ENCODE measurements around the gene LAMA2.

Gene LAMA2

DNA sequence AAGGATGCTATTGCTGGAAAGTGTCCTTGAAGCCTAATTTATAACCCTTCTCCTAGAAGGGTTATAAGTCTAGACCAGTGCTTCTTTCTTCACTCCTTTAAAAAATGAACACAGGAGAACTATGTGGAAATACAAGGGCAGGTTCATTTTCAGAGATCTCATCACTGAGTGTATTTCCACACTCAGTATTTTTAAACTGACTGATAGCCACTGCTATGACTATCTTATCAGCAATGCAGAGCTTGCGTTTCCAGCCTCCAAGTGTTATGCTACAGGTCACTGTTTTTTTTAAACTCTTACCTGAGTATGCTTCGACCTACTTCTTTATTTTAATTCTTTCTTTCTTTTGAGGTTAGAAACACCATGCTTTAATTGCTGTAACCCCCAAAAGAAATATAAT, 508.0 kb downstream of the LAMA2 start:
- Histone ChIP-seq H4K20me1 (ENCODE audit: insufficient read depth, low read length, poor library complexity, severe bottlenecking) (no peaks in the 10 kb centered on the region), H3F3A (ENCODE audit: low read depth) (no peaks in the 10 kb centered on the region), H3K9me2 (replicated peaks; ENCODE audit: low read depth, low read length) (no peaks in the 10 kb centered on the region), H3K36me3 (ENCODE audit: insufficient read depth, low read length) (no peaks in the 10 kb centered on the region), H2AFZ (ENCODE audit: low read length) (no peak overlapping the region), H3K9ac (ENCODE audit: low read depth, low read length, poor library complexity, severe bottlenecking) (no peak overlapping the region), H3K79me2 (ENCODE audit: insufficient read depth, low read length) (no peaks in the 10 kb centered on the region), H3K27me3 (ENCODE audit: insufficient read depth, low read length, poor library complexity, severe bottlenecking) (no peaks in the 10 kb centered on the region), H3K9me3 (ENCODE audit: insufficient read depth, low read depth, low read length) (no peaks in the 10 kb centered on the region), H3K4me1 (ENCODE audit: insufficient read depth, low read length, poor library complexity, severe bottlenecking) (no peaks in the 10 kb centered on the region), H3K4me3 (ENCODE audit: low read length, poor library complexity, severe bottlenecking) (no peak overlapping the region), H3K4me2 (ENCODE audit: low read depth, low read length, poor library complexity, severe bottlenecking) (no peak overlapping the region)
- TF ChIP-seq CTCF (conservative IDR thresholded peaks at IDR 0.05; ENCODE audit: low read length) = no peak
- TF ChIP-seq EZH2phosphoT487 (IDR thresholded peaks at IDR 0.05; ENCODE audit: borderline replicate concordance) = no peak

DNA sequence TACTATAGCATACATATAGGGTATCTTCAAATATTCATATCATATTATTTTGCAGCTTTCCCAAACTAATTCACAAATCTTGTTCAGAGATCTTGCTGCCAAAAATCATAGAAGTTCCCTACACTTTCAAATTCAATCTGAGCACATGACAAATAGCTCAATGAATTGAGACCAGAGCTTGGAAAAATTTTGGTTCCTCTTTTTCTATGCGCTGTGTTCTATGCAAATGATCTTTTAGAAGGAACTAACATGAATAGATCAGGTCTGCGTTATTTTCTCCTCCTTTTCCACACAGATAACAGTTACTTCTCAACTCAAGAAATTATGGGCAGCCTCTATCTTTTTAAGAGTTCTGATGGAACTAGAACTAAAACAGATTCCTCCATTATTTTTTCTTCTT, 510.7 kb downstream of the LAMA2 start:
- Histone ChIP-seq H3K4me2 (ENCODE audit: low read depth, low read length, poor library complexity, severe bottlenecking) (no peak overlapping the region), H3K27me3 (ENCODE audit: insufficient read depth, low read length, poor library complexity, severe bottlenecking) (no peaks in the 10 kb centered on the region)
- no peak for TF ChIP-seq CTCF (conservative IDR thresholded peaks at IDR 0.05; ENCODE audit: low read length)
- TF ChIP-seq EZH2phosphoT487 (IDR thresholded peaks at IDR 0.05; ENCODE audit: borderline replicate concordance) = no peak

DNA sequence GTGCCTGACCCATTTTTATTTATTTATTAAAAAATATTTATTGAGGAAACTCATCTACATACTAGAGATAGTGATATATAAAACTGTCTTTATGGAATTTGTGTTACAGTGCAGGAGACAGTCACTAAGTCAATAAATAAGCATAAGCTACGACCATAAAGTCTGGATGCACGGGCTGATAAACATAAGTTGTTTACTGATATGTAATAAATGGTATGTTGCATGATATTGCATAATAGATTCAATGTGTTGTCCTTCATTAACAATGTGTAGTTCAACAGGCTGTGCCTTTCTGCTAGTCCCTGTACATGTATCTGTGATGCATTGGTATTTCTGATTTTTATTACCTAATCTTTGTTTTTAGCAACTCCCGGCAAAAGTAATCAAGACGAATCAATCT, 515.8 kb downstream of the LAMA2 start:
- H2AFZ ChIP-seq (ENCODE audit: low read length) = no peak overlapping the region

More for the DNA sequence above, 510.7 kb downstream of the LAMA2 start:
- no peaks in the 10 kb centered on the region for H4K20me1 ChIP-seq (ENCODE audit: insufficient read depth, low read length, poor library complexity, severe bottlenecking)
- no peaks in the 10 kb centered on the region for H3F3A ChIP-seq (ENCODE audit: low read depth)
- no peaks in the 10 kb centered on the region for H3K9me3 ChIP-seq (ENCODE audit: insufficient read depth, low read depth, low read length)
- H2AFZ ChIP-seq (ENCODE audit: low read length) = no peak overlapping the region
- H3K4me3 ChIP-seq (ENCODE audit: low read length, poor library complexity, severe bottlenecking) = no peak overlapping the region
- no peaks in the 10 kb centered on the region for H3K79me2 ChIP-seq (ENCODE audit: insufficient read depth, low read length)
- no peak overlapping the region for H3K9ac ChIP-seq (ENCODE audit: low read depth, low read length, poor library complexity, severe bottlenecking)
- no peaks in the 10 kb centered on the region for H3K9me2 ChIP-seq (replicated peaks; ENCODE audit: low read depth, low read length)
- no peaks in the 10 kb centered on the region for H3K4me1 ChIP-seq (ENCODE audit: insufficient read depth, low read length, poor library complexity, severe bottlenecking)
- no peaks in the 10 kb centered on the region for H3K36me3 ChIP-seq (ENCODE audit: insufficient read depth, low read length)

More for the DNA sequence above, 515.8 kb downstream of the LAMA2 start:
- Histone ChIP-seq H3K9me3 (ENCODE audit: insufficient read depth, low read depth, low read length) (no peaks in the 10 kb centered on the region), H3F3A (ENCODE audit: low read depth) (no peaks in the 10 kb centered on the region), H3K36me3 (ENCODE audit: insufficient read depth, low read length) (no peaks in the 10 kb centered on the region), H3K4me1 (ENCODE audit: insufficient read depth, low read length, poor library complexity, severe bottlenecking) (no peaks in the 10 kb centered on the region), H3K9ac (ENCODE audit: low read depth, low read length, poor library complexity, severe bottlenecking) (no peak overlapping the region), H3K79me2 (ENCODE audit: insufficient read depth, low read length) (no peaks in the 10 kb centered on the region), H4K20me1 (ENCODE audit: insufficient read depth, low read length, poor library complexity, severe bottlenecking) (no peaks in the 10 kb centered on the region), H3K4me2 (ENCODE audit: low read depth, low read length, poor library complexity, severe bottlenecking) (no peak overlapping the region), H3K27me3 (ENCODE audit: insufficient read depth, low read length, poor library complexity, severe bottlenecking) (no peaks in the 10 kb centered on the region), H3K4me3 (ENCODE audit: low read length, poor library complexity, severe bottlenecking) (no peak overlapping the region), H3K9me2 (replicated peaks; ENCODE audit: low read depth, low read length) (no peaks in the 10 kb centered on the region)
- TF ChIP-seq CTCF (conservative IDR thresholded peaks at IDR 0.05; ENCODE audit: low read length) (no peak), EZH2phosphoT487 (IDR thresholded peaks at IDR 0.05; ENCODE audit: borderline replicate concordance) (no peak)
